Measurements from ENCODE around the gene UBE2G2. TPM values are rescaled to one million over a fixed set of nuclear protein-coding genes. Genes with fewer than 3 reads are reported as not detected.

UBE2G2 gene
- total RNA-seq, 1 experiment from 2014 or later: 117 TPM

DNA sequence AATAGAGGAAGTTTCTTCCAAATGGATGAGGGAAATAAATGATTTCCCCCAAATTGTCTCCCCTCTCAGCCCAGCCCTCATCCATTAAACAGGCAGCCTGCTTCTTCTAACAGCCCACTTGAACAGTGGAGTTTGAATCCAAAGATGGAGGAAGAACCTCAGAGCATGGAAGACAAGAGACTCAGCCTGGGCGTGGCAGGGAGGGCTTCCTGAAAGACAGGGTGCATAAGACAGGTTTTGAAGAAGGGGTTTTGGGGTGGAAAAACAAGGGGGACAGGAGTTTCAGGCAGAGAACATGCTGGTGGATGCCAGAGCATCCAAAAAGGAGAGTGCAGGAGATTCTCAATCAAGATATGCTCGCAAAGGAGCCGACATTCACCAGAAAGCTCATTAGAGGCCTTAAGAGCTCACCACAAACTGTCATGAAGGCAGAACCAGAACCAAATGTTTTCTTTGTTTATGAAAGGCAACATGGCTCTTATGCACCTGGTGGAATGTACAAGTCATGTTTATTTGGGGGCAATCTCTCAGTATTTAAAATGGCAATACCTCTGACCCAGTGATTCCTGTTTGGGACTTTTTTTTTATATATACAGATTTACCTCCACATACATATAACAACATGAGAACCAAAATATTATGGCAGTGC lies 63.8 kb downstream of the UBE2G2 start (continued):
- no peak for TF ChIP-seq NR1H2 (CRISPR knock-in tag; IDR thresholded peaks at IDR 0.05)
- TF ChIP-seq ZNF423 (CRISPR knock-in tag; IDR thresholded peaks at IDR 0.05): no peak

DNA sequence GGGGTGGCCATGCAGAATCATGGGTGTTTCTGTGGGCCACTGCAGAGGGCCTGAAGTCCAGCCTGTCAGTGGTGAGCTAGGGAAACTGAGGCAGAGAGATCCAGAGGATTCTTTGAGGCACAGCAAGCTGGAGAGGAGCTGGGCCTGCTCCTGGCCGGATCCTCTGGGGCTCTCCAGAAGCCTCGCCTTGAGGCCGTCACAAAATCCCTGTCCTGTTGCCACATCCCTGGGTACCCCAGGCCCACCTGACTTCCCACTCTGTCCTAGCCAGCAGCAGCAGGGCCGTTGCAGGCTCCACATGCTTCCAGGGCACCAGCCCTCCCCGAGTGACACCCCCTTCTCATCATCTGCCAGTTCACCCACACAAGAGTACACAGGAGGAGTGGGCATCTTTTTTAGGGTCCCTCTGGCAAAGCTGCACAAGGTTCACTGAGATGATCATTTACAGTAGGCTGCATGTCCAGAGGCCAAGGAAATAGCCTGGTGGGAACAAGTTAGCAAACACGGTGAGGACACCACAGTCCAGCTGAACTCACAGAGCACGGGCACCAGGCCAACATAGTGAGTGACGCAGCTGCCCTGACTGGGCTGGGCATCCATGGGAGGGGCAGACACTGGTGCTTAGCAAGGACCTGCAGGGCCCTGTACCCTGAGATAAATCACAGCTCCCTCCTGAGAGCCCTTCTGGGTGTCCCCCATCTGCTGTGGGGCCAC lies 65.2 kb downstream of the UBE2G2 start:
- no peak for DNase-seq (ENCODE audit: low spot score)
- Mint-ChIP-seq H3K27me3 (ENCODE audit: low read depth) (peaks cover 22% of the 10 kb centered on the region), H3K4me1 (peaks cover 25% of the 10 kb centered on the region), H3K27ac (no peak overlapping the region), H3K4me3 (no peak overlapping the region), H3K9me3 (peaks cover 49% of the 10 kb centered on the region), H3K36me3 (peaks cover 46% of the 10 kb centered on the region)
- ATAC-seq: no peak
- ChIA-PET CTCF (interaction anchor here (1.6 kb wide), 1 partner anchor 12 kb away, joined by 7 read pairs; no protein-coding TSS in a partner anchor), POLR2A (no interaction called here)
- no peak for TF ChIP-seq NR2C2 (CRISPR knock-in tag; IDR thresholded peaks at IDR 0.05)
- TF ChIP-seq, protein P1, sequence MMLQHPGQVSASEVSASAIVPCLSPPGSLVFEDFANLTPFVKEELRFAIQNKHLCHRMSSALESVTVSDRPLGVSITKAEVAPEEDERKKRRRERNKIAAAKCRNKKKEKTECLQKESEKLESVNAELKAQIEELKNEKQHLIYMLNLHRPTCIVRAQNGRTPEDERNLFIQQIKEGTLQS (CRISPR knock-in tag; conservative IDR thresholded peaks at IDR 0.05): no peak
- TF ChIP-seq, protein P2, sequence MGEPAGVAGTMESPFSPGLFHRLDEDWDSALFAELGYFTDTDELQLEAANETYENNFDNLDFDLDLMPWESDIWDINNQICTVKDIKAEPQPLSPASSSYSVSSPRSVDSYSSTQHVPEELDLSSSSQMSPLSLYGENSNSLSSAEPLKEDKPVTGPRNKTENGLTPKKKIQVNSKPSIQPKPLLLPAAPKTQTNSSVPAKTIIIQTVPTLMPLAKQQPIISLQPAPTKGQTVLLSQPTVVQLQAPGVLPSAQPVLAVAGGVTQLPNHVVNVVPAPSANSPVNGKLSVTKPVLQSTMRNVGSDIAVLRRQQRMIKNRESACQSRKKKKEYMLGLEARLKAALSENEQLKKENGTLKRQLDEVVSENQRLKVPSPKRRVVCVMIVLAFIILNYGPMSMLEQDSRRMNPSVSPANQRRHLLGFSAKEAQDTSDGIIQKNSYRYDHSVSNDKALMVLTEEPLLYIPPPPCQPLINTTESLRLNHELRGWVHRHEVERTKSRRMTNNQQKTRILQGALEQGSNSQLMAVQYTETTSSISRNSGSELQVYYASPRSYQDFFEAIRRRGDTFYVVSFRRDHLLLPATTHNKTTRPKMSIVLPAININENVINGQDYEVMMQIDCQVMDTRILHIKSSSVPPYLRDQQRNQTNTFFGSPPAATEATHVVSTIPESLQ (CRISPR knock-in tag; IDR thresholded peaks at IDR 0.05): no peak
- no peak for TF ChIP-seq GRHL2 (CRISPR knock-in tag; IDR thresholded peaks at IDR 0.05; ENCODE audit: insufficient replicate concordance, severe bottlenecking)
- no peak for TF ChIP-seq ETV6 (CRISPR knock-in tag; IDR thresholded peaks at IDR 0.05)
- TF ChIP-seq SOX15 (CRISPR knock-in tag; IDR thresholded peaks at IDR 0.05): no peak
- TF ChIP-seq, protein P3, sequence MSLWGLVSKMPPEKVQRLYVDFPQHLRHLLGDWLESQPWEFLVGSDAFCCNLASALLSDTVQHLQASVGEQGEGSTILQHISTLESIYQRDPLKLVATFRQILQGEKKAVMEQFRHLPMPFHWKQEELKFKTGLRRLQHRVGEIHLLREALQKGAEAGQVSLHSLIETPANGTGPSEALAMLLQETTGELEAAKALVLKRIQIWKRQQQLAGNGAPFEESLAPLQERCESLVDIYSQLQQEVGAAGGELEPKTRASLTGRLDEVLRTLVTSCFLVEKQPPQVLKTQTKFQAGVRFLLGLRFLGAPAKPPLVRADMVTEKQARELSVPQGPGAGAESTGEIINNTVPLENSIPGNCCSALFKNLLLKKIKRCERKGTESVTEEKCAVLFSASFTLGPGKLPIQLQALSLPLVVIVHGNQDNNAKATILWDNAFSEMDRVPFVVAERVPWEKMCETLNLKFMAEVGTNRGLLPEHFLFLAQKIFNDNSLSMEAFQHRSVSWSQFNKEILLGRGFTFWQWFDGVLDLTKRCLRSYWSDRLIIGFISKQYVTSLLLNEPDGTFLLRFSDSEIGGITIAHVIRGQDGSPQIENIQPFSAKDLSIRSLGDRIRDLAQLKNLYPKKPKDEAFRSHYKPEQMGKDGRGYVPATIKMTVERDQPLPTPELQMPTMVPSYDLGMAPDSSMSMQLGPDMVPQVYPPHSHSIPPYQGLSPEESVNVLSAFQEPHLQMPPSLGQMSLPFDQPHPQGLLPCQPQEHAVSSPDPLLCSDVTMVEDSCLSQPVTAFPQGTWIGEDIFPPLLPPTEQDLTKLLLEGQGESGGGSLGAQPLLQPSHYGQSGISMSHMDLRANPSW (CRISPR knock-in tag; conservative IDR thresholded peaks at IDR 0.05; ENCODE audit: low read depth): no peak
- TF ChIP-seq SP1 (CRISPR knock-in tag; conservative IDR thresholded peaks at IDR 0.05): no peak
- no peak for TF ChIP-seq KAT7 (CRISPR knock-in tag; IDR thresholded peaks at IDR 0.05; ENCODE audit: borderline replicate concordance)
- TF ChIP-seq, protein P4, sequence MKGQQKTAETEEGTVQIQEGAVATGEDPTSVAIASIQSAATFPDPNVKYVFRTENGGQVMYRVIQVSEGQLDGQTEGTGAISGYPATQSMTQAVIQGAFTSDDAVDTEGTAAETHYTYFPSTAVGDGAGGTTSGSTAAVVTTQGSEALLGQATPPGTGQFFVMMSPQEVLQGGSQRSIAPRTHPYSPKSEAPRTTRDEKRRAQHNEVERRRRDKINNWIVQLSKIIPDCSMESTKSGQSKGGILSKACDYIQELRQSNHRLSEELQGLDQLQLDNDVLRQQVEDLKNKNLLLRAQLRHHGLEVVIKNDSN (CRISPR knock-in tag; IDR thresholded peaks at IDR 0.05): no peak
- TF ChIP-seq, protein P5, sequence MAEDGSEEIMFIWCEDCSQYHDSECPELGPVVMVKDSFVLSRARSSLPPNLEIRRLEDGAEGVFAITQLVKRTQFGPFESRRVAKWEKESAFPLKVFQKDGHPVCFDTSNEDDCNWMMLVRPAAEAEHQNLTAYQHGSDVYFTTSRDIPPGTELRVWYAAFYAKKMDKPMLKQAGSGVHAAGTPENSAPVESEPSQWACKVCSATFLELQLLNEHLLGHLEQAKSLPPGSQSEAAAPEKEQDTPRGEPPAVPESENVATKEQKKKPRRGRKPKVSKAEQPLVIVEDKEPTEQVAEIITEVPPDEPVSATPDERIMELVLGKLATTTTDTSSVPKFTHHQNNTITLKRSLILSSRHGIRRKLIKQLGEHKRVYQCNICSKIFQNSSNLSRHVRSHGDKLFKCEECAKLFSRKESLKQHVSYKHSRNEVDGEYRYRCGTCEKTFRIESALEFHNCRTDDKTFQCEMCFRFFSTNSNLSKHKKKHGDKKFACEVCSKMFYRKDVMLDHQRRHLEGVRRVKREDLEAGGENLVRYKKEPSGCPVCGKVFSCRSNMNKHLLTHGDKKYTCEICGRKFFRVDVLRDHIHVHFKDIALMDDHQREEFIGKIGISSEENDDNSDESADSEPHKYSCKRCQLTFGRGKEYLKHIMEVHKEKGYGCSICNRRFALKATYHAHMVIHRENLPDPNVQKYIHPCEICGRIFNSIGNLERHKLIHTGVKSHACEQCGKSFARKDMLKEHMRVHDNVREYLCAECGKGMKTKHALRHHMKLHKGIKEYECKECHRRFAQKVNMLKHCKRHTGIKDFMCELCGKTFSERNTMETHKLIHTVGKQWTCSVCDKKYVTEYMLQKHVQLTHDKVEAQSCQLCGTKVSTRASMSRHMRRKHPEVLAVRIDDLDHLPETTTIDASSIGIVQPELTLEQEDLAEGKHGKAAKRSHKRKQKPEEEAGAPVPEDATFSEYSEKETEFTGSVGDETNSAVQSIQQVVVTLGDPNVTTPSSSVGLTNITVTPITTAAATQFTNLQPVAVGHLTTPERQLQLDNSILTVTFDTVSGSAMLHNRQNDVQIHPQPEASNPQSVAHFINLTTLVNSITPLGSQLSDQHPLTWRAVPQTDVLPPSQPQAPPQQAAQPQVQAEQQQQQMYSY (CRISPR knock-in tag; IDR thresholded peaks at IDR 0.05): no peak
- TF ChIP-seq, protein P6, sequence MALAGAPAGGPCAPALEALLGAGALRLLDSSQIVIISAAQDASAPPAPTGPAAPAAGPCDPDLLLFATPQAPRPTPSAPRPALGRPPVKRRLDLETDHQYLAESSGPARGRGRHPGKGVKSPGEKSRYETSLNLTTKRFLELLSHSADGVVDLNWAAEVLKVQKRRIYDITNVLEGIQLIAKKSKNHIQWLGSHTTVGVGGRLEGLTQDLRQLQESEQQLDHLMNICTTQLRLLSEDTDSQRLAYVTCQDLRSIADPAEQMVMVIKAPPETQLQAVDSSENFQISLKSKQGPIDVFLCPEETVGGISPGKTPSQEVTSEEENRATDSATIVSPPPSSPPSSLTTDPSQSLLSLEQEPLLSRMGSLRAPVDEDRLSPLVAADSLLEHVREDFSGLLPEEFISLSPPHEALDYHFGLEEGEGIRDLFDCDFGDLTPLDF (CRISPR knock-in tag; IDR thresholded peaks at IDR 0.05): no peak
